Activated effector memory CD4-positive, alpha-beta T cell treated with anti-CD3 and anti-CD28 coated beads, Interleukin-2, amount 50 U/mL, for 16 hours (primary cell): ENCODE results near the gene COL4A4.

Experiments
- DNase-seq: peaks from one replicate; pipeline ENCODE4 v3.0.0-alpha.2; 2020

Gene COL4A4

DNA sequence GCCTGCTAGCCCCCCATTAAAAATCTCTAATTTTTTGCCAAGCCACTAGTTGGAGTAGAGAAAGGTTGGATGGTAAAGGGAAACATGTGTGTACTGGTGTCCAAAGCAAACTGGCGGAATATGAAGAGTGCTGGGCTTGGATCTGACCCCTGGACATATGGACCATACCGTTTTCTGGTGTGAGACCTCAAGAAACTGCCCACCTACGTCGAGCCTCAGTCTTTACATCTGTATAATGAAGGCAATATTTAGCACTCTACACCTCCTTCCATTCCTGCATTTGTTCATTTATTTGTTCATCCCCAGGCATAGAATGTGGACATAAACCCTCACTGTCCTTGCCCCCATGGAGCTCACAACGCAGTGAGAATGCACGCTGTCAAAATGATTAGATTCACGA, 185.7 kb downstream of the COL4A4 start:
- no peak for DNase-seq

DNA sequence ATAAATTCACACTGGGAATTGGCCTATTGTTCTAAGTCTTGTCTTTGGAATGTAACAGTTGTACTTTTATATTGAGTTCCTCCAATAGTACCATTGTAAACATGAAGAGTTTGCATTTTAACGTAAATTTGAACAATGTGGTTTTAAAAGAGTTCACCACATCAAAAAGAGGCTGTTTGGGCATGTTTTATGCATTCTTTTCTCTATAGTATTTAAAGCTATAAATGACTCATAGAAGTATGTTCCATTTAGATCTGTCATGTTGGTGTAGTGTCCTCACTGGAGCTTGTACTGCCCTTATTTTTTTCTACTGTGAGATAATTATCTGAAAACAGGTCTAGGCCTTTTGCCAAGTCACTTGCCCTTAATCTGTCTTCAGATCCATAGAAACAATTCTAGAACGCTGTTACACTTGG, 186.2 kb downstream of the COL4A4 start:
- no peak for DNase-seq

DNA sequence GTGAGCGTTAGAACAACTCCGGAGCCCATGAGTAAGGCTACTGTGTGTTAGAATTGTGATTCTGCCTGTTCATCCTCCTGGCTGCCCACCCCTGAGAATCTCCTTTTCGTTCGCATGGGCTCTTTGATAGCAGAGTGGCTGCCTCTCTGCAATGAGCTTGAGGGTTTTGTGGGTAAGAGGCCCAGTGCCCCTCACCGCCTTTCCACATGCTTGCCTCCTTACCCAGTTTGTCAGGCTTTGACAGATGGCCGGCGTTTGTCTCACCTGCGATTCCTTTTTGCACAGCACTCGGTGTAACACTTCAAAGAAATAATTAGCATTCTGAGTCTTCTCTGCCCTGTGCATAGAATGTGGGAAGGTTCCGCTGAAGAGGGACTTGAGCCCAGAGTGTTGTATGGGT, 190.2 kb downstream of the COL4A4 start:
- no peak for DNase-seq

DNA sequence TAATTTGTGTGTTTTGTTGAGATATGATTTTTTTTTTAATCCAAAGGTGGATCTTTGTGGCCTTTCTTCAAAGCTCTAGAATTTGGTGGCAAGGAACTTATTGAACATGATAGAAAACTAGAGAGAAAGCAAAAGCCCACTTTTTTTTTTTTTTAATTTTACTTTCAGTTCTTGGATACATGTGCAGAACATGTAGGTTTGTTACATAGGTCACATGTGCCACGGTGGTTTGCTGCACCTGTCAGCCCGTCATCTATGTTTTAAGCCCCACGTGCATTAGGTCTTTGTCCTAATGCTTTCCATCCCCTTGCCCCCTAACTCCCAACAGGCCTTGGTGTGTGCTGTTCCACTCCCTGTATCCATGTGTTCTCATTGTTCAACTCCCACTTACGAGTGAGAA, 192.2 kb downstream of the COL4A4 start:
- no peak for DNase-seq

DNA sequence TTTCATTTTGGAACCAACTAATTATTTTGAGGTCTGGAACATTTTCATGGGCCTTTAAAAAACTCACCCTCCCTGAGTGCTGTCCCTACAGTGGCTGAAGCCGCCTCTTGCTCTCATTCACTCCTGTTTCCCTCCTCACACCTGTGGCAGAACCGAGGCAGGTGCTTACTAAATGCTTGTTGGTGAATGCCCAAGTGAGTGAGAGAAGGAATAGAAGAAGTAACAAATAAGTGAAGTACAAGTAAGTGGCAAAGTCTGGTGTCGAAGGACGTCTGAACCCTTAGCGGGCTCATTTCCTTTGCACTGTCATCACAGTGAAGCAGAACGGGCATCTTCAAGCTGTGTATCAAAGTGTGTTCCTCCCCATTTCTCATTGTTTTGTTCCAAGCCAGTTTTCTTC, 192.9 kb downstream of the COL4A4 start:
- no peak for DNase-seq

DNA sequence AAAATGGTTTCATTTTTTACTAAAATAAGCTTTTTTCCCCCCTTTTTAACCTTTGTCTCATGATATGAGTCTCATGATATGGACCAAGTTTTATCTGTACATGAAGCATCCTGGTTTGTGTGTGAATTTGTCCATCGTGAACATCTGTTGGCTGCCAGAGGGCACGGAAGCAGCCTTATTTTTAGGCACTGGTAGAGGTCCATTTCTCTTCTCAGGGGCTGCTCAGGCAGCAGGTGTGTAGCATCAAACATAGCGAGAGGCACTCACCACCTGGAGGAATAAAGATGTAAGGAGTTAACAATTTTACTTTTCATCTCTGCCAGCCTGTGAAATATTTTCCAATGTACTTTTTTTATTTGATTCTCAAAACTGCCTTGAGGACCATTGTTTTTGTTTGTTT, 193.6 kb downstream of the COL4A4 start:
- no peak for DNase-seq

DNA sequence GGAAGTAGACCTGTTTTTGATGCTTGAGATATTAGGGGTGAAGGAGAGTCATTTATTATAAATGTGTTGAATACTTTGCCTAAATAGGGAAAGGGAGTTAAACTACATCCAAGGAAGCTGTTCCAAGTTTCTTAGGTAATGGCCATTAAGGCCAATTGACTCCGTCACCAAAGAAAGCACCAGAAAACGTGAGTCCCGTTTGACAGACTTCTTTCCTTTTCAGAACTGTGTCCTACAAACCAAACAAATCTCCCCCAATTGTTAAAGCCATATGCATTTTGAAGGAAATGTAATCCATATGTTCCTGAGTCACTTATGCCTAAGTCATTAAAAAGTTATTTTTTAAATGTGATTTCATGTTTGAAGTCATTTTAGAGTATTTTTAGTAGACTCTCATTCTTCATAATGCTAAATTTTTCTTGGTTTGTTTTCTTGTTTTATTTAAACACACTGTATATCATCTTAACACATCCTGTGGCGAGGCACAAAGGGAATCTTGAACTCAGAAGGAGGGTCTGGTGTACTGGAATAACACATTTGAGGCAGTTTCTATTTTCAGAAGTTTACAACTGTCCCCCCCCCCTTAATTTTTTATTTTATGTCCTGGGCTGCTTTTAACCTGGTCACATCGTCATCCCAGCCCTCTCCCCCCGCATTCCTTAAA, 194.5 kb downstream of the COL4A4 start:
- no peak for DNase-seq

DNA sequence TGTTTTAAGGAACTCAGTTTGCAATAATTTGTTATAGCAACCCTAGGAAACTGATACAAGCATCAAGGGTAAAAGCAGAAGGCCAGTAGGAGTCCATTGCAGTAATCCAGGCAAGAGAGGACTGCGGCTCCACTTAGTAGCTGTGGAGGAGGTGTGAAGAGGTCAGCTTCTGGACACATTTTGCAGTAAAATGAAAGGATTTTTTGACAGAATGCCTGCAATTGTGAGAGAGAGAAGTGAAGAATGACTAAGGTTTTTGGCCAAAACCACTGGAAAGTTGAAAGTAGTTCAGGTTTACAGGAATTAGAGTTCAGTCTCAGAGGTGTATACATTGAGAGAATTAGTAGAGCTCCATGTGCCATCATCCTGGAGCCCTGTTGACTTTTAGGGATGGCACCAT, 198.6 kb downstream of the COL4A4 start:
- no peak for DNase-seq

DNA sequence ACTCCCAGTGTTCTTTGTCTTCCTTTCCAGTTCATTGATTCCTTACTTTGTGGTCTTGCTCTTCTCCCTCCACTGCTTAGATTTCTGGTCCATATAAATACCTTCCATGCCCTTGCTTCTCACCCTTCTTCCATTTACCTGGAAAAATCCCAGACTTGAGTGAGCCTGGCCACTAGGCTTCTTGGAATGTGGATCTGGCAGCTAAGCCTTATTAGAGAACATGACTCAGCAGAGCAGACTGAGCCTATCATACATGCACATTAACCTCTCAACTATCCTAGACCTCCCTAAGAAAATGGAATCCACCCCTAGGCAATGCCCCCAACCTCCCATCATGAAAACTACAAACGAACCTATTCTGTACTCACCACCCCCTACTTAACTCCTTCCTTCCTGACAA, 200.5 kb downstream of the COL4A4 start:
- no peak for DNase-seq

DNA sequence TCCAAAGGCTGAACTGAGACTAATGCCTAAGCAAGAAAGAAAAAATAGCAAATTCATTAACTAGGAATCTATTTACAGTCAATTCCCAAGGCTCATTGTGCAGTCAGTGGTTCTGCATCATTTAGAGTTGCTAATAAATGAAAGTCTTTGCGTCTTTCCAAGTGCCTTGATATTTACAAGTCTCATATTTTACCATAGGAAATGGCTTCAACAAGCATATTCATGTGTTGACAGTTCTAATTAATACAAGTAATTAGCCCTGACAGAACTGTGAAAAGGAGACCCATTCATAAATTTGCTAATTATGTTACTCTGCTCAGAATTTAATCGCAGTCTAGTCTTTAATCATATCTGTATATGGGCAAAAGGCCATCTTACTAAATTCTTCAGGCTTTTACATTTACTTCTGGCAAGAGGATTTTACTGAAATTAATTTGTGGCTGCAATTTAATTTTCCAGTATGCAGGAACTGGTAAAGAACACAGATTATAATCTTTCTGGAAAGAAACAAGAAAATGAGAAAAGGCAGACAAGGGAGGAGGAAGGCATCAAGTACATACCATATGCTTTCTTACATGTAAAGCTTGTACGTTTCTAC, 201.7 kb downstream of the COL4A4 start:
- no peak for DNase-seq

DNA sequence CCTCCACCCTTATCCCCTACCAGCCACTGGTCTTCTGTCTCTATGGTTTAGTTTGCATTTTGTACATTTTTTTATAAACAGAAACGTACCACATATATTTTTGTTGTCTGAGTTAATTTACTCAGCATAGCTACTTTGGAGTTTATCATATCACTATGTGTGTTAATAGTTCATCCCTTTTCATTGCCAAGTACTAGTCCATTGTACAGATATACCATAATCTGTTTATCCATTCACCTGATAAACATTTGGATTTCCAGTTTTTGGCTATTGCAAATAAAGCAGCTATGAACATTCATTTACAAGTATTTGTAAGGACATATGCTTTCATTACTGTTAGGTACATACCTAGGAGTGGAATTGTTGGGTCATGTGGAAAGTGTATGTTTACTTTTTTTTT, 204.6 kb downstream of the COL4A4 start:
- DNase-seq: no peak

DNA sequence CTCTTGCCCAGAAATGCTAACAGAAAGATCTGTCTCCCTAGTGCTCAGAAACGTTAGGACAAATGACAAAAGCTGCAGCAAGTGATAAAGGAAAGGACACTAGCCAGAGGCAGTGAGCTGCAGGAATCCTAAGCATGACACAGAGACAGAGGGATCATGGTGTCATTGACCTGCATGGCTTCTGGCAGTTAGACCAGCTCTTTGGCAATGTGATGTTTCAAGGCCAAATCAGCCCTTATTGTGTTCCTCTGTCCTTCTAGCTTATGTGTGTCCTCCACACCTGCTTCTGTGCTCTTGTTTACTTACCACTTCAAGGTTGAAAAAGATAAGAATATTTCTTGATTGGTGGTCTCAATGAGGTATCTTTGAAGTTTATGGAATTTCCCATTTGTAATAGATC, 207.3 kb downstream of the COL4A4 start:
- DNase-seq: no peak

DNA sequence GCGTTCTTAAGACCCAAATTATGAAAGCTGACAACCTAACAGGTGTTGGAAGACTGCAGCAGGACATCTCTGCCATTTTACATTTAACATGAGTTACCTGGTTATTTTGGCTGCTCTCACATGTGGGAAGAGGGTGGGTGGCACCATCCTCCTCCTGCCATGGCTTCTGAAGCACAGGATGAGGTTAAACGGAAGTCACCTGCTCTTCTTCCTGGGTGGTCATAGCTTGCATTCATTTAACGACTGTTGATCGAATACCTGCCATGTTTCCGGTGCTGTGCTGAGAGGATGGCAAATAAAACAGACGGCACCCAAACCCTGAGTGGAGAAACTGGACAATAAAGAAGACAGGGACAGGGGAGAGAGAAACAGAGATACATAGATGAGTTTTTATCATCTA, 210.2 kb downstream of the COL4A4 start:
- no peak for DNase-seq

DNA sequence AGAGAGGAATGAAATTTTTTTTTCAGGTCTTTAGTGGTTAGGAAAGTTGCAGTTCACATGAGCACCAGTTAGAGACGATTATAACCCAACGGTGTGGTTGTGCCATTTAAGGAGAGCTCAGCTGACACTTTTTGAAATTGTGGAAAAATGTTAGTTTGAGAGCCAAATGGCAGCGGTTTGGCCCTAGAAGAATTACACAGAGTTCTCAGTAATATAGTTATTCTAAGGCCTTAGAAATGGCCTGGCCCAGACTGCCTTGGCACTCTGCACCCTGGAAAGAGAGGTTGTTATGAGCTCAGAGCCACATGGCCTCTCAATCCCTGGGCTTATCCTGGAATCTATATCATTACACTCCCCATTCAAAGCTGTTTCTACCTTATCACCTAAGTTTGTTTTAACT, 210.8 kb downstream of the COL4A4 start:
- DNase-seq: no peak
